ENCODE results near the gene PTCHD4.
"Not testable (repeated sequence)": the region's sequence is repeated elsewhere in the genome, so short reads cannot be mapped to it uniquely, and the experiment has no call there.

Gene PTCHD4

GRCh38 chr6:48116699-48117645 lies 6.0 kb upstream of the PTCHD4 start:
- no peaks in the 10 kb centered on the region for H3K27me3 ChIP-seq (ENCODE audit: insufficient read depth, low read depth, severe bottlenecking)
- no peak overlapping the region for H3K4me3 ChIP-seq (ENCODE audit: low read depth, low read length)
- H3K9me3 ChIP-seq (ENCODE audit: severe bottlenecking), result no peaks in the 10 kb centered on the region
- no peaks in the 10 kb centered on the region for H3K36me3 ChIP-seq
- no peak for DNase-seq
- TF ChIP-seq CTCF (IDR thresholded peaks at IDR 0.05; ENCODE audit: low read depth, low read length), result no peak
- no peak overlapping the region for H3K27ac ChIP-seq

- DNase-seq, result peak; percentile 72
- H3K4me3 ChIP-seq (ENCODE audit: low read depth, low read length), result no peak overlapping the region
- no peaks in the 10 kb centered on the region for H3K27me3 ChIP-seq (ENCODE audit: insufficient read depth, low read depth, severe bottlenecking)
- H3K36me3 ChIP-seq, result no peaks in the 10 kb centered on the region
- peak overlapping the region; percentile 95 for H3K27ac ChIP-seq
- TF ChIP-seq CTCF (IDR thresholded peaks at IDR 0.05; ENCODE audit: low read depth, low read length), result no peak
- no peaks in the 10 kb centered on the region for H3K9me3 ChIP-seq (ENCODE audit: severe bottlenecking)
These were observed 2.1 kb upstream of the PTCHD4 start for GRCh38 chr6:48113130-48113529.

GRCh38 chr6:48111575-48111974 lies 578 bp upstream of the PTCHD4 start:
- no peaks in the 10 kb centered on the region for H3K9me3 ChIP-seq (ENCODE audit: severe bottlenecking)
- H3K4me3 ChIP-seq (ENCODE audit: low read depth, low read length), result peak overlapping the region; percentile 88; the same call in 1 of the 2 replicates
- peak overlapping the region; percentile 95 for H3K27ac ChIP-seq
- no peak for TF ChIP-seq CTCF (IDR thresholded peaks at IDR 0.05; ENCODE audit: low read depth, low read length)
- H3K27me3 ChIP-seq (ENCODE audit: insufficient read depth, low read depth, severe bottlenecking), result no peaks in the 10 kb centered on the region
- no peaks in the 10 kb centered on the region for H3K36me3 ChIP-seq
- no peak for DNase-seq

- Histone ChIP-seq H3K36me3 (no peaks in the 10 kb centered on the region), H3K27ac (peak overlapping the region; percentile 95), H3K4me3 (ENCODE audit: low read depth, low read length) (peak overlapping the region; percentile 88), H3K9me3 (ENCODE audit: severe bottlenecking) (no peaks in the 10 kb centered on the region), H3K27me3 (ENCODE audit: insufficient read depth, low read depth, severe bottlenecking) (no peaks in the 10 kb centered on the region)
- DNase-seq, result no peak
- no peak for TF ChIP-seq CTCF (IDR thresholded peaks at IDR 0.05; ENCODE audit: low read depth, low read length)
These were observed 408 bp downstream of the PTCHD4 start for GRCh38 chr6:48110436-48111142.

- peak overlapping the region; percentile 95 for H3K27ac ChIP-seq
- no peak for TF ChIP-seq CTCF (IDR thresholded peaks at IDR 0.05; ENCODE audit: low read depth, low read length)
- H3K4me3 ChIP-seq (ENCODE audit: low read depth, low read length), result peak overlapping the region; percentile 88
- H3K27me3 ChIP-seq (ENCODE audit: insufficient read depth, low read depth, severe bottlenecking), result no peaks in the 10 kb centered on the region
- no peaks in the 10 kb centered on the region for H3K9me3 ChIP-seq (ENCODE audit: severe bottlenecking)
- DNase-seq, result no peak
- H3K36me3 ChIP-seq, result no peaks in the 10 kb centered on the region
These were observed 1.1 kb downstream of the PTCHD4 start for GRCh38 chr6:48109944-48110343.

GRCh38 chr6:48102476-48103195 lies 8.4 kb downstream of the PTCHD4 start:
- DNase-seq; H3K27ac ChIP-seq; H3K9me3 ChIP-seq (ENCODE audit: severe bottlenecking); H3K27me3 ChIP-seq (ENCODE audit: insufficient read depth, low read depth, severe bottlenecking); H3K4me3 ChIP-seq (ENCODE audit: low read depth, low read length): not testable (repeated sequence)
- peaks cover 34% of the 10 kb centered on the region for H3K36me3 ChIP-seq

Measured in WERI-Rb-1 (cell line).